ENCODE measurements around the gene VPS33A. TPM values are rescaled to one million over a fixed set of nuclear protein-coding genes. Genes with fewer than 3 reads are reported as not detected.

The VPS33A gene
- polyA plus RNA-seq, 2 of the 4 experiments (the other 2 are of a cell fraction): 19.9 to 32.4 TPM

GRCh38 chr12:122244565-122245371, 21.5 kb downstream of the VPS33A start:
- TF ChIP-seq FOSB (CRISPR knock-in tag; IDR thresholded peaks at IDR 0.05): no peak
- TF ChIP-seq ZFP36 (IDR thresholded peaks at IDR 0.05; ENCODE audit: borderline replicate concordance, partially characterized antibody): no peak
- TF ChIP-seq MAFK (IDR thresholded peaks at IDR 0.05; ENCODE audit: partially characterized antibody): no peak
- no peak for TF ChIP-seq TFCP2L1 (CRISPR knock-in tag; IDR thresholded peaks at IDR 0.05)
- TF ChIP-seq ZSCAN20 (CRISPR knock-in tag; IDR thresholded peaks at IDR 0.05): no peak
- TF ChIP-seq, protein P1, sequence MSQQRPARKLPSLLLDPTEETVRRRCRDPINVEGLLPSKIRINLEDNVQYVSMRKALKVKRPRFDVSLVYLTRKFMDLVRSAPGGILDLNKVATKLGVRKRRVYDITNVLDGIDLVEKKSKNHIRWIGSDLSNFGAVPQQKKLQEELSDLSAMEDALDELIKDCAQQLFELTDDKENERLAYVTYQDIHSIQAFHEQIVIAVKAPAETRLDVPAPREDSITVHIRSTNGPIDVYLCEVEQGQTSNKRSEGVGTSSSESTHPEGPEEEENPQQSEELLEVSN (IDR thresholded peaks at IDR 0.05; ENCODE audit: borderline replicate concordance, low read depth): no peak
- TF ChIP-seq, protein P2, sequence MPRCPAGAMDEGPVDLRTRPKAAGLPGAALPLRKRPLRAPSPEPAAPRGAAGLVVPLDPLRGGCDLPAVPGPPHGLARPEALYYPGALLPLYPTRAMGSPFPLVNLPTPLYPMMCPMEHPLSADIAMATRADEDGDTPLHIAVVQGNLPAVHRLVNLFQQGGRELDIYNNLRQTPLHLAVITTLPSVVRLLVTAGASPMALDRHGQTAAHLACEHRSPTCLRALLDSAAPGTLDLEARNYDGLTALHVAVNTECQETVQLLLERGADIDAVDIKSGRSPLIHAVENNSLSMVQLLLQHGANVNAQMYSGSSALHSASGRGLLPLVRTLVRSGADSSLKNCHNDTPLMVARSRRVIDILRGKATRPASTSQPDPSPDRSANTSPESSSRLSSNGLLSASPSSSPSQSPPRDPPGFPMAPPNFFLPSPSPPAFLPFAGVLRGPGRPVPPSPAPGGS (IDR thresholded peaks at IDR 0.05): no peak
- TF ChIP-seq BHLHE40 (IDR thresholded peaks at IDR 0.05; ENCODE audit: low read depth, low read length): no peak
- TF ChIP-seq JUN (IDR thresholded peaks at IDR 0.05): no peak
- no peak for TF ChIP-seq TP53 (CRISPR knock-in tag; IDR thresholded peaks at IDR 0.05)
- Histone ChIP-seq H3K4me2 (no peak overlapping the region), H3K4me3 (no peak overlapping the region), H3K9me3 (no peaks in the 10 kb centered on the region), H3K4me1 (no peaks in the 10 kb centered on the region), H3K27ac (no peak overlapping the region)
- 79% methylated on average over 11 of the region's 11 CpGs for WGBS (ENCODE audit: missing lambda C conversion rate)
- ChIA-PET POLR2A (no interaction called here), CTCF (interaction anchor here (0.5 to 1.6 kb wide), 3 partner anchors 8 to 134 kb away, joined by 3 to 4 read pairs (median 4); no protein-coding TSS in a partner anchor)
- DNase-seq (ENCODE audit: low read depth in 1 of 2, low spot score in 1 of 2): no peak
- ATAC-seq: no peak
- no peak for FAIRE-seq

DNA sequence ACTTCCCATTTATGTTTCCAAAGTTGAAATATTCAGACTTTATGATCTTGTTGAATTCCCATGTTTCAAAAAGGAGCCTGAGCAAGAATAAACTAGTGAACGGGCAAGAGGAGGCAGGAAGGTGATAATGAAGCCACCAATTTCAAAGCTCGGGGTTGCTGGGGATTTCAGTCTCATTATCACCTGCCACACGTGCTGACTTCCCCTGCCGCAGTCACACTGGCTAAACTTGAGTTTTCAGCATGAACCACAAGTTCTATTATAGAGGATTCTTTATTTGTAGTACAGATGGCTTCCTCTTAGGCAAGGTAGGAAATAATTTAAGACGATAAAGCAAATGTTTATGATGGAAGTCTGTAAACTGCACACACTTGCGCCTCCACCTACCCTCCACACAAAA, 22.3 kb downstream of the VPS33A start:
- TF ChIP-seq HMGXB4 (CRISPR knock-in tag; IDR thresholded peaks at IDR 0.05; ENCODE audit: borderline replicate concordance) (no peak), SMC3 (IDR thresholded peaks at IDR 0.05) (no peak), TFCP2L1 (CRISPR knock-in tag; IDR thresholded peaks at IDR 0.05) (no peak), ZC3H11A (IDR thresholded peaks at IDR 0.05) (no peak), HES2 (IDR thresholded peaks at IDR 0.05) (no peak), SREBF2 (IDR thresholded peaks at IDR 0.05) (no peak), FOSB (CRISPR knock-in tag; IDR thresholded peaks at IDR 0.05) (no peak)
- 90% methylated on average over 6 of the region's 6 CpGs for WGBS (ENCODE audit: missing lambda C conversion rate)
- Histone ChIP-seq H3K9me3 (no peaks in the 10 kb centered on the region), H3K27ac (no peak overlapping the region), H3K4me1 (no peaks in the 10 kb centered on the region), H3K4me2 (no peak overlapping the region), H3K4me3 (no peak overlapping the region)
- FAIRE-seq (no peak), DNase-seq (ENCODE audit: low read depth in 1 of 2, low spot score in 1 of 2) (no peak), ATAC-seq (no peak)
- ChIA-PET CTCF (interaction anchor here (0.6 to 1.6 kb wide), 3 partner anchors 7 to 29 kb away, joined by 4 read pairs; no protein-coding TSS in a partner anchor), POLR2A (interaction anchor here (1.2 kb wide), 1 partner anchor 18 kb away, joined by 3 read pairs; the partner anchor contains the start of gene DIABLO)

GRCh38 chr12:122238861-122239260, 27.4 kb downstream of the VPS33A start:
- Histone ChIP-seq H3K27ac (no peak overlapping the region), H3K4me1 (no peaks in the 10 kb centered on the region), H3K9me3 (no peaks in the 10 kb centered on the region), H3K4me3 (no peak overlapping the region), H3K4me2 (no peak overlapping the region)
- 90% methylated on average over 5 of the region's 5 CpGs for WGBS (ENCODE audit: missing lambda C conversion rate)
- FAIRE-seq: no peak
- POLR2A ChIA-PET: no interaction called here
- CTCF ChIA-PET: interaction anchor here (1.2 to 1.5 kb wide), 2 partner anchors 59 to 97 kb away, joined by 3 to 4 read pairs; no protein-coding TSS in a partner anchor
- ATAC-seq: no peak
- TF ChIP-seq TP53 (CRISPR knock-in tag; IDR thresholded peaks at IDR 0.05): no peak
- no peak for TF ChIP-seq ZSCAN20 (CRISPR knock-in tag; IDR thresholded peaks at IDR 0.05)
- no peak for TF ChIP-seq HES2 (IDR thresholded peaks at IDR 0.05)
- TF ChIP-seq CBX8 (IDR thresholded peaks at IDR 0.05): no peak
- TF ChIP-seq ZFP36 (IDR thresholded peaks at IDR 0.05; ENCODE audit: borderline replicate concordance, partially characterized antibody): no peak
- no peak for TF ChIP-seq NPAS2 (CRISPR knock-in tag; IDR thresholded peaks at IDR 0.05; ENCODE audit: borderline replicate concordance)
- TF ChIP-seq BHLHE40 (IDR thresholded peaks at IDR 0.05; ENCODE audit: low read depth, low read length): no peak
- TF ChIP-seq MYC (IDR thresholded peaks at IDR 0.05; ENCODE audit: borderline replicate concordance, low read length): no peak
- TF ChIP-seq RCOR1 (IDR thresholded peaks at IDR 0.05; ENCODE audit: low read depth, low read length): no peak
- no peak for TF ChIP-seq CEBPB (IDR thresholded peaks at IDR 0.05)
- no peak for TF ChIP-seq FOSB (CRISPR knock-in tag; IDR thresholded peaks at IDR 0.05)
- TF ChIP-seq RARB (CRISPR knock-in tag; IDR thresholded peaks at IDR 0.05): no peak
- TF ChIP-seq ZNF302 (CRISPR knock-in tag; IDR thresholded peaks at IDR 0.05): no peak
- no peak for DNase-seq (ENCODE audit: low read depth in 1 of 2, low spot score in 1 of 2)

All from A549 (cell line).